Activated CD4-positive, CD25-positive, alpha-beta regulatory T cell treated with anti-CD3 and anti-CD28 coated beads, Interleukin-2, amount 50 U/mL, for 72 hours (primary cell): ENCODE data around the gene PLXNA3.
A peak's percentile ranks its signal among the peaks of the same experiment; 100 is the strongest.

ENCODE experiments used
- DNase-seq: peaks from one replicate; pipeline ENCODE4 v3.0.0; 2021

PLXNA3 gene

DNA sequence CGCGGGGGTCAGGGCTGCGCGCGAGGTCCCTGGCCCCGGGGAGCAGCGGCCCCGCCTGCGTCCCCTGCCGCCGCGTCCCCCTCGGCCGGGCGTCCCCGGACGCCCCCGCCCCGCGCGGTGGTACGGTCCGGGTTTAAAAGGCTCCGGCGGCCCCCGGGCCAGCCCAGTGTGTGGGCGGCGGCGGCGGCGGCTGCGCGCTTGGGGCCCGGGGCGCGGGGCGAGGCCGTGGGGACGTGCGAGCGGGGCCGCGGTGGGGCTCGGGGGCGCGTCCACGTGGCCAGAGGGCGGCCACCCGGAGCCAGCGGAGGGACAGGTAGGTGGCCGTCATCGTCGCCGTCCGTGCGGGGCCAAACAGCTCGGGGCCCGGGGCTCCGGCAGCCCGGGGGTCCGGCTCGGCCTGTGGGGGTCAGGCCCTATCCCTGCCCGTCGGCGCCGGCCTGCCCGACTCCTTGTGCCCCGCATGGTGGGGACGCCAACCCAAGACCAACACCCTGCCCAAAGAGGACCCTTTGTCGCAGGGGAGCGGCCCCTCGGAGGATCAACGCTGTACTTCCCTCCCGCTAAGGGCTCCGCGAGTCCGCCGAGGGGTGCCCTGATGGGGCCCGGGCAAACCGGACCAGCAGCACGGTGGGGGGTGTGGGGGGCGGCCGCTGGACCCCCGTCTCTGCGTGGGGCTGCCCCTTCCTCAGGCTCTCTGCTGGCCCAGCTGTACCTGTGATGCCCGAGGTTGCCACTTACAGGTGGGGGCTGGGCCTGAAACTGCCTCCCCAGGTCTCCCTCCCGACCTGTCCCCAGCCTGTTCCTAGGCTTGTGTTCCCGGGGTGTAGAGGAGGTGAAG, at the start of gene PLXNA3:
PLXNA3 (plus strand) TSS at position 166 of the 838 bp plus-strand sequence. CDS start 1,903 bp downstream, outside the sequence.
- peak; percentile 70 for DNase-seq

DNA sequence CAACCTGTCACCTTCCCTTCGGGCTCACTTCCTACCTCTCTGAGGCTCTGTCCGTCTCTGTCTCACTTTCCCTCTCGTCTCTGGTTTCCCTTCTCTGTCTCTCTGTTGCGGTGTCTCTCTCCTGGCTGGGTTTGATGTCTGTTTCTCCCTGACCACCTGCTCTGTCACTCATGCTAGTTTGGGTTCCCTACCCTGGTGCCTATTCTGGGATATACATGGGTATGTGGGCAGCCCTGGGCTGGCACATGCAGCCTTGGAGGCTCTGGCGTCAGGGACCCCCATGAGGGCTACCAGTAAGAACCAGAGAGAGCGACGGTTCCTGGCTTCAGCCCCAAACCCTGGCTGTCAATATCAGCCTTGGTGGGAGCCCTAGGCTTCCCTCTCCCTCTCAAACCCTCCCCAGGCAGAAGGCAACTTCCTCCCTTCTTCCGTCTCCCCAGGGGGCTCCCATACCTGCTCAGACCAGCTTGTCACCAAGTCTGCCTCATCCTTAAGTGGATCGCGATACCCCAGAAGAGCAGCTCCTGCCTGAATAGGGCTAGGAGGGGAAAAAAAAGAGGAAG, 49.3 kb upstream of the PLXNA3 start:
- DNase-seq, result no peak

DNA sequence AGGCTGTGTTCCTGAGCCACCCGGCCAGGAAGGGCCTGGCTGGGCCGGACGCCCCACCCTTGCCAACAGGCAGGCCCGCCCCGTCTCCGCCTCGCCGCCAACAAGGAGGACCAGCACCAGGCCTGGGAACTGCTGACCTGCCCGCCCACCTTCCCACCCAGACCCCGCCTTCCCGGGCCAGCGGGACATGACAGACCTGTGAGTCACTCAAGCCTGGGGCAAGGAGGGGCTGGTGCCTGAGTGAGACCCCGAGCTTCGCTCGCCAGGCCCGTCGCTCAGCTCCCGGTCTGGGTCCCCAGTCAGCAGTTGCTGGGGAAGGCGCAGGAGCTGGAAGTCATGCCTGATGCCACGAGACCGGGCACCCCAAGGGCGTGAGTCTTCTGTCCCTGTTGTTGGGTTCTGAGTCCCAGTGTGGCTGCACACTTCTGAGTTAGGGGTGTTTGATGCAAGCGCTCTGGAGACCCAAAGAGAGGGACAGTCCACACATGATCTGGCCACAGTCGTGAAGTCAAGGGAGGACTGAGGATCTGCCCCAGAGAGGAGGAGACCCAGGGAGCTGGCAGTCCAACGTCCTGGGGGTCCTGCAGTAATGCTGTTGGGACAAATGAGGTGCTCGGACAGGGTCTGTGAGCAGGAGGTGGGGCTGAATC, 48.7 kb upstream of the PLXNA3 start, which contains the start of gene DNASE1L1:
DNASE1L1 (minus strand) TSS at position 33 of the 650 bp plus-strand sequence. CDS start 3,686 bp downstream, outside the sequence.
- no peak for DNase-seq

GRCh38 chrX:154411981-154412340, 46.1 kb upstream of the PLXNA3 start:
- peak; percentile 60 for DNase-seq

GRCh38 chrX:154412468-154412867, 45.6 kb upstream of the PLXNA3 start:
- no peak for DNase-seq

- DNase-seq, result no peak
Observed at GRCh38 chrX:154413142-154413541, 44.9 kb upstream of the PLXNA3 start.

DNA sequence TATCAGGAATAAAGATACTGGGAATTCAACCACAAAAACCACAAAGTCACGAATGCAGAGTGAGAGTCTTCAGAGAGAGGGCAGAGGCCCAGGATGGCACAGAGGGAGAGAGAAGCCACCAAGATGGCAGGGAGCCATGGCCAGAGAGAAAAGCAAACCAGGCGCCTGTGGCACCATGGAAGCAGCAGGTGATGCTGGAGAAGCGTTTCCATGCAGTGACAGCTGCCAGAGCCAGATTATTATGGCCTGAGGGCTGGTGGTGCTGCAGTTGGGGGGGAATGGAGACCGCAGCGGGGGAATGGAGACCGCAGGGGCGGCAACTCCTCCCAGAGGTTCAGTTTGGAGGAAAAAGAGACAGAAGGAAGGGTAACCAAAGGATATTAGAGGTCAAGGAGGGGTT, 40.9 kb upstream of the PLXNA3 start:
- no peak for DNase-seq

GRCh38 chrX:154419189-154419588, 38.9 kb upstream of the PLXNA3 start:
- DNase-seq, result no peak

- no peak for DNase-seq
Observed at GRCh38 chrX:154419688-154420401, 38.2 kb upstream of the PLXNA3 start.

GRCh38 chrX:154420402-154420756, 37.7 kb upstream of the PLXNA3 start:
- no peak for DNase-seq

- no peak for DNase-seq
Observed at GRCh38 chrX:154426916-154427770, 30.9 kb upstream of the PLXNA3 start.

GRCh38 chrX:154428176-154429171, 29.6 kb upstream of the PLXNA3 start, which contains the start of gene ATP6AP1:
TSS of gene ATP6AP1 (plus strand) at chrX:154428677. CDS start at chrX:154428693, 16 bp downstream.
- DNase-seq, result peak; percentile 85

GRCh38 chrX:154429711-154430110, 28.4 kb upstream of the PLXNA3 start:
- DNase-seq, result no peak

DNA sequence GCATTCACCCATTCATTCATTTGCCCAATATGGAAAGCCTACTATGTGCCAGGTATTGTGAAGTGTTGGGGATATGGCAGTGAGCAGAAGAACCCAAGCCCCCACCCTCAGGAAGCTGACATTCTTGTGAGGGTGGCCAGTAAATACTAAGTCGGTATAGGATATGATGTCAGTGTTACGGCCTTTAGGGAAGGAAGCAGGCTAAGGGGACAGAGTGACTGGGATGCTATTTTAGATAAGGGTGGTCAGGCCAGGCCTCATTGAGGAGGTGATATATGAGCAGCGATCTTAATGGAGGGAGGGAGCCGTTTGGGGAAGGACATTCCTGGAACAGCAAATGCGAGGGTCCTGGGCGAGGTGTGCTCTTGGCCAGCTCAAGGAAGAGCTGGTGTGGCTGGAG, 27.6 kb upstream of the PLXNA3 start:
- DNase-seq, result no peak

- DNase-seq, result no peak
Observed at GRCh38 chrX:154430916-154431315, 27.2 kb upstream of the PLXNA3 start.

DNA sequence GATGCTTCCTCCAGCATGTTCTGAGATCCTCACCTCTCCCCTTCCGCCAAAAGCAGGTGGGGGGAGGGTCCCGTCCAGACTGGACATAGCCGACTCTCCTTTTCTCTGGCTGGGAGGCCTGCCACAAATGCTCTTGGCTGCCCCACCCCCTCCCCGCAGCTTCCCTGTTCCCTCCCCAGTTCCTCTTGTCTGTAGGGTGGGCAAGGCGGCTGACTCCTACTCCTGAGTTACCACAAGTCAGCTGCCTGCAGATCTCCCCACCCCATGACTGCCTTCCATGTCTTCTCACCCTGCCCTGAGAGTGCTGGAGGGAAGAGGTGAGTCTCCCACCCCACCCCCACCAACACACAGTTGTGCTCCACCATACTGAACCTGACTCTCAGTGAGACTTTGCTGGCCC, 26.7 kb upstream of the PLXNA3 start:
- DNase-seq, result no peak

DNA sequence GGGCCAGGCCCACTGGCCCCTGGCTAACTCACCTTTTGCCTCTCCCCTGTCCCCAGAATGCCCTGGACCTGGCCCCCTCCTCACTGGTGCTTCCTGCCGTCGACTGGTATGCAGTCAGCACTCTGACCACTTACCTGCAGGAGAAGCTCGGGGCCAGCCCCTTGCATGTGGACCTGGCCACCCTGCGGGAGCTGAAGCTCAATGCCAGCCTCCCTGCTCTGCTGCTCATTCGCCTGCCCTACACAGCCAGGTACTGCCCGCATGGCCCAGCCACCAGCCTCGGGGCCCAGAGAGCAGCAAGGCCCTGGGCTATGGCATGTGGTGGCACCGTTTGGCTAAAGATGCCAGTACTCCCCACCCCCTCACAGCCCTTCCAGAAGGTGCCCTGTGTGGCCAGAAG, 25.9 kb upstream of the PLXNA3 start:
- DNase-seq, result no peak

- no peak for DNase-seq
Observed at GRCh38 chrX:154433605-154434004, 24.5 kb upstream of the PLXNA3 start.

DNA sequence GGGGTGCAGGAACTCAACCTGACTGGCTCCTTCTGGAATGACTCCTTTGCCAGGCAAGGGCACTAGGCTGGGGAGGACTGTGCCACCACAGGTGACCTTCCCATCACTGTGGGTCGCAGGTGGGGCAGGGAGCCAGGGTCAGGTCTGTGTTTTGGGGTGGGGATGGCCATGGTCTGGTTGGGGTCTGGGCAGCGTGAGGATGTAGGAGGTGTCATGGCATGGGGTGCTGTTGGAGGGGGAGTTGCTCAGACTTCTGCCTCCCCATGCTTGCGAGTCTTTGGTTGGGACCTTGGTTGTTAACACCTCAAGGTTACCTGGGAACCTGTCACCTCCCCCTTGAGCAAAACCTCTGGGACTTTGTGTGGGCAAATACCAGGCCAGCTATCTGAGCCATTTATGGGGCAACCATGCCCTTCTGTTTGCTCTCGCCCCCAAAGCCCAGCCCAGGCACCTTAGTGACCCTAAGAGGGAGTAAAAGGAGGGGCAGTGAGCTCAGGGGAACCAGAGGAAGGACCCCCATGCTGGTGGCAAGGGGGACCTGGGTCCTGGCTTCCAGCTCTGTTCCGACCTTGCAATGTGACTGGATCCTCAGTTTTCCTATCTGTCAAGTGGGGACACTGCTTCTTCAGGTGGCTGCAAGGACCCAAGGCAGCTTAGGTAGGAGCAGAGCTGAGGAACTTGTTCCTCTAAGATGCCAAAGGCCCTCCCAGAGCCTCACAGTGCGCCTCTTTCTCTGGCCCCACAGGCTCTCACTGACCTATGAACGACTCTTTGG, 23.5 kb upstream of the PLXNA3 start:
- DNase-seq, result no peak

DNA sequence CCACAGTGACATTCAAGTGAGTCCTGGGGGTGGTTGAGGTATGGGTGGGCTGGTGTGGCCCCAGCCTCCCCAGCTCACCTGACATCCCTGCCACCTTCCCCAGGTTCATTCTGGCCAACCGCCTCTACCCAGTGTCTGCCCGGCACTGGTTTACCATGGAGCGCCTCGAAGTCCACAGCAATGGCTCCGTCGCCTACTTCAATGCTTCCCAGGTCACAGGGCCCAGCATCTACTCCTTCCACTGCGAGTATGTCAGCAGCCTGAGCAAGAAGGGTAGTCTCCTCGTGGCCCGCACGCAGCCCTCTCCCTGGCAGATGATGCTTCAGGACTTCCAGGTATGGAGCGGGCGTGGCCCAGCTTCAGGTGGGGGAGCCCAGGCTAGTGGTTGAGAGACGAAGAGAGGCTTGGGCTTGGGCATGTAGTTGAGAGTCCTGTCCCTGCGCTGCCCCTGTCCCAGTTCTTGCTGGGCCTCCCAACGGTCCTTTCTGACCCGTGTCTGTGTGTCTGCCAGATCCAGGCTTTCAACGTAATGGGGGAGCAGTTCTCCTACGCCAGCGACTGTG, 22.8 kb upstream of the PLXNA3 start:
- DNase-seq, result no peak
